ENCODE results near the gene TBC1D16.

DNA sequence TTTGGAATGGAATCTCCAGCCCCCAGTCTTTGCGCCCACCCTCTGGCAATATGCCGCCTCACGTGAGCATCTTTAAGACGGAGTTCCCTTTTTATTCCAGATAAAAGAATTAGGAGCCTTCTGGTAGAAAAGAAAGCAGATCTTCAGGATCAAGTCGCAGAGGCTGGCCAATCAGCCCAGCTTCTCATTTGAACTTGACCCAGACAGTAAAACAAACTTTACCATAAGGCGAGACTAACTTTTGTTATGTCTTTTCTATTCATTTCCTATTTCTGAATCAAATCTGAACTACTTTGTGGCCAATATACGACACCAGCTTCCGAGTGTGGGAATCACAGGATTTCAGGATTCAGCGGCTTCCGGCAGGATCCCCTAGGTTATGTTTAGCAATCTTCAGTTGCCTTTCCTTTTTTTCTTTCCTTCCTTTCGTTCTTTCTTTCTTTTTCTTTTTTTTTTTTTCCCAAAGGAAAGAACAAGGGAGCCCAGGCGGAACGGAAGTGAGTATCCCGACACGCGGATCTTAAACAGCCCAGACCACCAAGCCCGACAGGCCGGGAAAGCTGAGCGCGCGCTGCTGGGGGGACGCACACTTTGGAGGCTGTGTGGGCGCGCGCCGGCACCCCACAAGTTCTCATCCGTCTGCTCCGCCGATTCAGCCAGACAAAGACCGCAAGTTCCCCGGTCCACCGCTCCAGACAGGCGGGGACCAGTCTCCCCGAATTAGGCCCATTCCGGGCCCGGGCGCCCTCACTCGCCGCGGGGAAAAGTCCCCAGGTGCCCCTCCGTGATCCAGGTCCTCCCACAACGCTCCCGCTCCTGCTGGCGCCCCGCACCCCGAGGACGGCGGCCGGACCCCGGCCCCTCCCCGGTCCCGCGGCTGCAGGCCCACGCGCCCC, 633 bp downstream of the TBC1D16 start:
- TF ChIP-seq POLR2A (IDR thresholded peaks at IDR 0.05) (no peak), POLR2AphosphoS5 (IDR thresholded peaks at IDR 0.05) (peak in 1 of 3 donors; percentile 35)
- TF ChIP-seq, protein P1, sequence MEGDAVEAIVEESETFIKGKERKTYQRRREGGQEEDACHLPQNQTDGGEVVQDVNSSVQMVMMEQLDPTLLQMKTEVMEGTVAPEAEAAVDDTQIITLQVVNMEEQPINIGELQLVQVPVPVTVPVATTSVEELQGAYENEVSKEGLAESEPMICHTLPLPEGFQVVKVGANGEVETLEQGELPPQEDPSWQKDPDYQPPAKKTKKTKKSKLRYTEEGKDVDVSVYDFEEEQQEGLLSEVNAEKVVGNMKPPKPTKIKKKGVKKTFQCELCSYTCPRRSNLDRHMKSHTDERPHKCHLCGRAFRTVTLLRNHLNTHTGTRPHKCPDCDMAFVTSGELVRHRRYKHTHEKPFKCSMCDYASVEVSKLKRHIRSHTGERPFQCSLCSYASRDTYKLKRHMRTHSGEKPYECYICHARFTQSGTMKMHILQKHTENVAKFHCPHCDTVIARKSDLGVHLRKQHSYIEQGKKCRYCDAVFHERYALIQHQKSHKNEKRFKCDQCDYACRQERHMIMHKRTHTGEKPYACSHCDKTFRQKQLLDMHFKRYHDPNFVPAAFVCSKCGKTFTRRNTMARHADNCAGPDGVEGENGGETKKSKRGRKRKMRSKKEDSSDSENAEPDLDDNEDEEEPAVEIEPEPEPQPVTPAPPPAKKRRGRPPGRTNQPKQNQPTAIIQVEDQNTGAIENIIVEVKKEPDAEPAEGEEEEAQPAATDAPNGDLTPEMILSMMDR (IDR thresholded peaks at IDR 0.05): no peak

Measured in breast epithelium (tissue), 3 donors.